ENCODE data around the gene RHEX.
"Not testable (repeated sequence)": the region's sequence is repeated elsewhere in the genome, so short reads cannot be mapped to it uniquely, and the experiment has no call there.

RHEX gene

GRCh38 chr1:206052919-206053610 lies at the start of gene RHEX:
Gene RHEX, plus strand, starts transcription at chr1:206053173. Its CDS starts 44,656 bp downstream, at chr1:206097829.
- DNase-seq: not testable (repeated sequence)

- no peak for DNase-seq
These were observed 48.8 kb upstream of the RHEX start for GRCh38 chr1:206003854-206004800.

DNA sequence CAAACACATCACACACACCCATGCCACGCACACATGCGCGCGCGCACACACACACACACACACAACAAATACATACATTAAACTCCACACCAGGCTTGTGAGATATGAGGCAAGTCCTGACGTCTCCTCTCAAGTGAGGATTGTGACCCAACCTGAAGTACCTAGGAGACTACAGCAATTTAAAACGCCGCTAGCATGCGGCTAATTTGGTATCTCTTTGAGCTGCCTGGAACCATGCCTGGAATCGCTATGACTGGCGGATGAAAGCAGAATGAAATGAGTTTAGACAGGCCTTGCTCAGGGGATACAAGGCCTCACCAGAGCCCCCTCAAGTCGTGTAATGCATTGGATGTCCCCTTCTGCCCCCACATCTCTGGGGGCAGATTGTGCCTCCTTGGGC lies 48.1 kb upstream of the RHEX start:
- no peak for DNase-seq

DNA sequence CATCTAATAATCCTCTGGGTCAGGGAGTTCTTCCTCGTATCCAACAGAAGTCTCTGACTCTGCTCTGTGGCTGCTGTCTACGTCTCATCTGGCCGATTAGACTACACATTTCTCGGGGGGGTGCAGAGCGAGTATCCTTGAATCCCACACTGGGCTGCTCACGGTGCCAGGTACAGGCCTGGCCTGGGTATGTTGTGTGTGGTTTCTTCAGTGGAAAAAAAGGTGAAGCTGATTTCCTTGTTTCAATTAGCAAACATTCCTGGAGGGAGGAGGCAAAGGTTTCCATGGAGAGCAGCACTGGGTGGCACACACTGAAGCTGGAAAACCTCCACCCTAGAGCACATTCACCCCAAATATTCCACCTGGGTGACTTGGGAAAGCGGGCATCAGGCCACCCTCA lies 47.7 kb upstream of the RHEX start:
- no peak for DNase-seq

DNA sequence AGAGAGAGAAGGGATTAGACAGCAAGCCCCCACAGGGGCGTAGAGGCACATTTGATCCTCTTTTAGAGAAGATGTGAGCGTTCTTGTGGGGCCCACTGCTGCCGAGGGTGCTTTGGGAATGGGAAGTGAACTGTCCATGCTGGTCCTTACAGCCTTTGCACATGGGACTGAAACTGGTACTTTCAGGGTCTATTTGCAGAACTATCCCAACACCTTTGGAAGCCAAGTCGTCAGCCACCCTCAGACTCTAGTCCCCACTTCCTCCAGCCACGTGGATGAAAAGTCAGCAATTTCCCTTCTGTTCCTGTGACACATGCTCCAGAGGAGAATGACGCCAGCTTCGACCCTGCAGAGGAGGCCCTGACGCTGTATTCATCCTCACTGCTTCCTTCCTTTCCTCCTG lies 47.2 kb upstream of the RHEX start:
- DNase-seq: no peak

GRCh38 chr1:206006946-206007345 lies 46.0 kb upstream of the RHEX start:
- no peak for DNase-seq

- no peak for DNase-seq
These were observed 42.9 kb upstream of the RHEX start for GRCh38 chr1:206010060-206010459.

GRCh38 chr1:206011057-206011456 lies 41.9 kb upstream of the RHEX start:
- DNase-seq: no peak

DNA sequence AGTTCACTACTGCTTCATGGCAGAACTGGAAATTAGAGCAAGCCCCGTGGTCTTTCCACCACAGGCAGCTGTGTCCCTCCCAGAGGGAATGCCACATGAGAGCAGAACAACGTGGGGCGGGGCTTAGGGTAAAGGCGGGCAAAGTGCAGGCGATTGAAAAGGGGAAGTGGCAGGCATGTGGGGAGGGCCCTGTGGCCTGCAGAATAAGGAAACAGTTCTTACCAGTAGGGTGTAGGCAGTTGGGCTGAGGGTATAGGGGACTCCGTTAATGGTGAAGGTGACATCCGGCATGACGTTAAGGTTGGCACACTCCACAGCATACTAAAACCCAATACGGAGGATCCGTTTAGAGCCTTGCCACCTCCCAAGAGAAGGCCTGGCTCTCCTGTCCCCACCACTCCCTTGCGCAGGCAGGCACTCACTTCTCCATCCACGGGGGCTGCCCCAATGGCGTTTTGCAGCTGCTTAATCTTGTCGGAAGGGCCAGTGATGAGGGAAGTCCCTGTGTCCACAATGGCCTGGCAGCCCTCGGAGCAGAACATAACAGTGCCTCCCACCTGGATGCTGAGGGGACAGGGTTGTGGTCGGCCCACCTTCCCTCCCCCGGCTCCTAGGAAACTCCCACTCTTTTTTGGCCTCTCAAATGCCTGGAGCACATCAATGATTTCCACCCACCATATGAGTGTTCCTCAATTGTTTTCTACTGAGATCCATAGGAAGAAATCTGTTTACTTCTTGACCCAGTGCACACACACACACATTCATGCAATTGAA lies 40.7 kb upstream of the RHEX start:
- no peak for DNase-seq

GRCh38 chr1:206013026-206013795 lies 39.8 kb upstream of the RHEX start:
- DNase-seq: no peak

DNA sequence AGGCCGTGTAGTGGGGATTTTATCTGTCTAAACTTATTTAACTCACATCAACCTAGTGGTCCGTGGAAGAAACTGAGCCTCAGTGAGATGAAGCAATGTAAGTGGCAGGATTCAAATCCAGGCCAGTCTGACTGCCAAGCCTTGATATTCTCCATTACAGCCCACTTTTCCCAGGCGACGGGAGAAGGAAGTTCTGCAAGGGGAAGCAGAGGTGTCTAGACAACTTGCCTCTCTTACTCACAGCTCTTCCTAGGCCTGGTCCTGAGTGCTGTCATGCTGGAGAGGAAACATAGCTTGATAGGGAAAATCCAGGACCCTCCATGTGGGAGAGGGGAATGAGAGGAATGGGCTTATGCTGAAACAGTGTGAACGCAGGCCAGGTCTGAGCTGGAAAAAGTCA lies 38.4 kb upstream of the RHEX start:
- DNase-seq: no peak

DNA sequence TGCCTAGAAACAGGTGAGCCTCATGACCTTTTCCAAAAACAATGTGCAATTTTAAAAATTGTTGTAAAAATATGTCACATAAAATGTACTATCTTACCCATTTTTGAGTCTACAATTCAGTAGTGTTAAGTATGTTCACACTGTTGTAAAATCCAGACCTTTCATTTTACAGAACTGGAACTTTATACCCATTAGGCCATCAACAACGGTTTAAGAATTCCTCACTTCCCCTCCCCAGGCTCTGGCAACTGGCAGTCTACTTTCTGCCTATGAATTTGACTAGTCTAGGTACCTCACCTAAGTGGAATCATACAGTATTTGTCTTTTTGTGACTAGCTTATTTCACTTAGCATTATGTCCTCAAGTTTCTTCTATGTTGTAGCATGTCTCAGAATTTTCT lies 37.9 kb upstream of the RHEX start:
- DNase-seq: no peak

DNA sequence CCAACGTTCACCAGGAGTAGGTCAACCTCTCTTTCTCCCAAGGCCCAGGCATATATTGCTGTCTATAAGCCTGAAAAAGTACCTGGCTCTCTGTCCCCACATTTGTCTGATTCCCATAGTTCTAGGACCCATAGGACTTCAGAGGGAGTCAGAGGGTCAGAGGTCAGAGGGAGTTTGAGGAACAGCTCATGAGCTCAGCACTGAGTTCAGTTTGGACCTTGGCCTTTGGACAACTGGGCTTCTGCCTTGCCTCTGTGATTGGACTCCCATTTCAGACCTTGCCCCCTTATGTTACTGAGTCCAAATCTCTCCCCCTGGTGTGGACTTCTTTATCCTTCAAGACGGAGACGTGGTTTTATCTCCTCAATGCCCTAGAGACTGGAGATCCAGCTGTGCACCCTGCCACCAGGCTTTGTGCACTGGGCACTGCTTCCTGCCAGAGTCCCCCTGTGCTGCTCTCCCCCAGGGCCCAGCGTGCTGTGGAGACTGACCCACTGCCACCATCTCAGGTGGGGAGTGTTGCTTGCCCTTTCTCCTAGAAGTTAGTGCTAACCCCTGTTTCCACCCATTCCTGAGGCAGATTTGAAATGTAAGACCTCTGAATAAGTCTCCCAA lies 32.5 kb upstream of the RHEX start:
- DNase-seq: no peak

DNA sequence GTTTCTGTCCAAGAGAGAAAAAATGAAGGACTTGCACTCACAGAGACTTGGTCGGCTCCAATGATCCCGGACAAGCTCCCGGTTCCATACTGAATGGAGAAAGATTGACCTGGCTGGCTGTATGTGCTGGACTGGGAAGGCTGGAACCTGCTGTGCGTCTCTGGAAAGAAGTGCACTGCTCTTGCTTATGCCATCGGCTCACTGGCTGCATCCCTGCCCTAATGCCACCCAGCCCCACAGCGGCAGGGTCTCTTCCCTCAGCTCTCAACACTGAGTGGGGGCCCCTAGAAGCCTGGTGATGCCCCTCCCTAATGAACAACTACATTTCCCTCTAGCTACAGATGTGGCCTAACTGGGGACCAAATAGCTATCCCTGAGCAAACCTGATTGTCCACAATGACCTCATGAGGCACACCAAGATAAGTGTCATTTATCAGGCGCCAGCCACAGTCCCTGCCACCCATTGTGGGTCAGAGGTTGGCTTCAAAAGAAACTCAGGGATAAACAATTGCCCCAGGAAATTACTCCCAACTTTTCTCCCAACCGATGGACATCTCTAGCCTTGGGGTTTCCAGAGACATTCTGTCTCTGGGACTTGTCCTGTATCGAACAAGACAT lies 31.9 kb upstream of the RHEX start:
- DNase-seq: no peak

DNA sequence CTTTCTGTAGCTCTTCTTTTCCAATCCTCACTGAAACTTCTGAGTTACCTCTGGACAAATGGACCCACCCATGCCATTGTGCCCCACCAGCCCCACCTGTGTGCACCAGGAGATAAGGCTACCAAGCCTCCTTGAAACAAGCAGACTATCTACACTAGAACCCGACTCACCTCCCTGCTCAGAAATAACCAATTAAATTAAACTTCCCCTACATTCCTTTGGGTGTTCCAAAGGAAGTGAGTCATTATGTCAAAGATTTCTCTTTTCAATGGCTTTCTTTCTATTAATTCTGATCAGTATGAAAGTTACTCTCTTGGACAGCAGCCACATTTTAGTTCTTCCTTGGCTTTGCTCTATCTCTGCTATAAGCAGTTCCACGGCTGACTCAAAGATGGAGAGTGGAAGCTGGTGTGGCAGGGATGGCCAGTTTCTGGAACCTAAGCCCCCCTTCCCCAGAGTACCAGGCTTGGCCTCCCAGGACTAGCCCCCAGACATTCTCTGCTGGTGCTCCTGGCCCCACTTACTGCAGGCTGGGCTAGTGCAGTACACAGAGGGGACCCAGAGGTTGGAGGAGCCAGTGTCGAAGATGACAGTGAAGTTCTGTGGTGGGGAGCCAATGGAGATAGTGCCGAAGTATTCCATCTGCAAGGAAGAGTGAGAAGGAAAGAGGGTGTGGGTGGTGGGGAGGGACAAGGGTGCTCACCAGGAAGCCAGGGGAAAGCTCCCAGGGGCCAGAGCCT lies 31.2 kb upstream of the RHEX start:
- DNase-seq: no peak

DNA sequence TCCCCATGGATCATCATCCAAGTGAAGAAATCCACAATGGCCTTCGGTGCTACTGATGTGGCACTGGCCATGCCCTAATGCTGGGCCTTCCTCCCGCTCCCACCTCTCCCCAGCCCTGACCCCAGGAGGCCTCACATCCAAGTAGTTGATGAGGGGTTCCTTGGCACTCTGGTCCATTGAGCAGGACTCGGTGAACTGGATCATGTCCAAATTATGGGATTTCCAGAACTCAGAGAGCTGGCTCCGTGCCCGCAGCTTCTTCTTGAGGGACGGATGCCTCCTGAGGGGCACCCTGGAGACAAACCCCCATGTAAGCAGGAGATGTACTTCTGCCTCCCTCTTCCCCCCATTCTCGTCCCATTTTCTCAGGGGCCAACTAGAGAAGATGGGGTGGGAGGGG lies 30.2 kb upstream of the RHEX start:
- no peak for DNase-seq

GRCh38 chr1:206023695-206024094 lies 29.3 kb upstream of the RHEX start, which contains the start of gene CTSE:
Gene CTSE, minus strand, starts transcription at chr1:206023895. Its CDS starts 104 bp downstream, at chr1:206023791.
- no peak for DNase-seq

- no peak for DNase-seq
These were observed 27.6 kb upstream of the RHEX start for GRCh38 chr1:206025283-206025820.

DNA sequence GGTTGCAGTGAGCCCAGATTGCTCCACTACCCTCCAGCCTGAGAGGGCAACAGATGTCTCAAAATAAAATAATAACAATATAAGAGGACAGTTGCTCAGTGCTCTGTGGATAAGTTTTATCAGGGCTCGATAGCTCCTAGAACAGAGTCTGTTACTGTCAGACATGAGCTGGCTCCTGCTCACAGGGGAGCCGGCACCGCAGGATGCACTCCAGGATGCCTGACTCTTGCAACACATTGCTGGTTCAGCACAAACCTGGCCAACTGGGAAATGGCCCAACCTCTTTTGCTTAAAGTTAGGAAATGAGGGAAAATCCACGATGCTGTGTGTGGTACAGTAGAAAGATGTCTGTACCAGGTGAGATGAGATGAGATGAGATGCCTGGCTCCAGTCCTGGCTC lies 23.5 kb upstream of the RHEX start:
- no peak for DNase-seq

DNA sequence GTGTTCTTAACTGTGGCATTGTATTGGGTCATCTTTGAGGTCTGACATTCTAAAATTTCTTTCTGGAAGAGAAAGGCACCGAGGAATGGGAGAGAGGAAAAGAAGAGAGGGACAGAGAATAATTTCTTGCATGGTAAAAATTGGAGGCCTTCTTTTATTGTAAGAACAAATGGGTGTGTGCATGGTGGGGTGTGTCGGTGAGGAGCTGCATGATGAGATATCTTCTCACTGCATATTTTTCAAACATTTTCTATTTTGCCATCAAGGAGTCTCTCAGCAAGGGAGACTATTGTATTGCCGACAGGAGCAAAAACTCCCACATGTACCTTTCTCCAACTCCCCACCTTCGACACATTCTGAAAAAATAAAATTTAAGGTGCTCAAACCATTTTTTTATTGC lies 22.8 kb upstream of the RHEX start:
- DNase-seq: no peak

DNA sequence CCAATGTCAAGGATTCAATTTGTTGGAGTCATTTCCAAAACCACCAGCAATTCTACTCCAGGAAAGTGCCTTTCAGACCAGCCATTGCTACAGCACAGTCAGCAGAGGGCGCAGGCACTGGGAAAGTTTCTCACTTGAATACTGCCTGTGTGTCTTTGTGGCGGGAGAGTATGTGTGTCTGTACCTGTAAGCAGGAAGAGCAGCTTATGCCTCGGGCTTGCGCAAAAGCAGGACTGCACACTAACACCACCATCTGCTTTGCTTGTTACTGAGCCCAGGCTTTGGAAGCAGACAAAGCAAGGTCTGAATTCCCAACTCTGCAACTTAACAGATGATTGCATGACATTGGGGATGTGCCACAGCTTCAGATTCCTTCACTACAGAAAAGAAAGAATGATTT lies 22.3 kb upstream of the RHEX start:
- peak; percentile 31 to 37 for DNase-seq

Data from NCI-H1930 (cell line).